ENCODE data around the gene ATP5F1E.

The ATP5F1E gene

GRCh38 chr20:58992911-58993310 lies 39.2 kb downstream of the ATP5F1E start:
- Histone ChIP-seq H3K4me3 (ENCODE audit: low read length) (no peak overlapping the region), H3K79me2 (ENCODE audit: low read length) (peaks cover 41% of the 10 kb centered on the region), H3K4me2 (ENCODE audit: low read length) (no peak overlapping the region), H3K36me3 (replicated peaks; ENCODE audit: low read depth, low read length) (peaks cover 94% of the 10 kb centered on the region), H3K27me3 (ENCODE audit: low read depth, low read length) (no peaks in the 10 kb centered on the region), H4K20me1 (ENCODE audit: insufficient read depth, low read length) (peaks cover 51% of the 10 kb centered on the region), H3K27ac (ENCODE audit: low read length) (peak overlapping the region; percentile 51), H3K9me3 (ENCODE audit: insufficient read depth, low read length) (no peaks in the 10 kb centered on the region), H3K9ac (ENCODE audit: low read length) (no peak overlapping the region), H2AFZ (ENCODE audit: low read depth, low read length) (no peak overlapping the region), H3K4me1 (ENCODE audit: low read length) (peaks cover 52% of the 10 kb centered on the region)
- TF ChIP-seq CTCF (IDR thresholded peaks at IDR 0.05; ENCODE audit: low read depth, low read length) (no peak), EZH2phosphoT487 (IDR thresholded peaks at IDR 0.05; ENCODE audit: low read depth) (no peak)

- Histone ChIP-seq H3K4me2 (ENCODE audit: low read length) (no peak overlapping the region), H3K36me3 (replicated peaks; ENCODE audit: low read depth, low read length) (peaks cover 94% of the 10 kb centered on the region), H4K20me1 (ENCODE audit: insufficient read depth, low read length) (peaks cover 51% of the 10 kb centered on the region)
These were observed 40.4 kb downstream of the ATP5F1E start for GRCh38 chr20:58991715-58992114.

GRCh38 chr20:58990651-58991445 lies 41.3 kb downstream of the ATP5F1E start:
- no peaks in the 10 kb centered on the region for H3K27me3 ChIP-seq (ENCODE audit: low read depth, low read length)
- TF ChIP-seq EZH2phosphoT487 (IDR thresholded peaks at IDR 0.05; ENCODE audit: low read depth) (no peak), CTCF (IDR thresholded peaks at IDR 0.05; ENCODE audit: low read depth, low read length) (no peak)
- H3K36me3 ChIP-seq (replicated peaks; ENCODE audit: low read depth, low read length): peaks cover 90% of the 10 kb centered on the region
- H3K79me2 ChIP-seq (ENCODE audit: low read length): peaks cover 43% of the 10 kb centered on the region
- H3K4me1 ChIP-seq (ENCODE audit: low read length): peaks cover 32% of the 10 kb centered on the region
- no peak overlapping the region for H3K27ac ChIP-seq (ENCODE audit: low read length)
- peaks cover 51% of the 10 kb centered on the region for H4K20me1 ChIP-seq (ENCODE audit: insufficient read depth, low read length)
- H3K4me3 ChIP-seq (ENCODE audit: low read length): no peak overlapping the region
- H3K9me3 ChIP-seq (ENCODE audit: insufficient read depth, low read length): no peaks in the 10 kb centered on the region
- no peak overlapping the region for H3K9ac ChIP-seq (ENCODE audit: low read length)
- no peak overlapping the region for H3K4me2 ChIP-seq (ENCODE audit: low read length)
- H2AFZ ChIP-seq (ENCODE audit: low read depth, low read length): no peak overlapping the region

More at GRCh38 chr20:58991715-58992114, 40.4 kb downstream of the ATP5F1E start:
- no peak overlapping the region for H3K9ac ChIP-seq (ENCODE audit: low read length)
- no peak overlapping the region for H3K4me3 ChIP-seq (ENCODE audit: low read length)
- H3K4me1 ChIP-seq (ENCODE audit: low read length): peaks cover 40% of the 10 kb centered on the region
- no peaks in the 10 kb centered on the region for H3K9me3 ChIP-seq (ENCODE audit: insufficient read depth, low read length)
- TF ChIP-seq EZH2phosphoT487 (IDR thresholded peaks at IDR 0.05; ENCODE audit: low read depth) (no peak), CTCF (IDR thresholded peaks at IDR 0.05; ENCODE audit: low read depth, low read length) (no peak)
- H2AFZ ChIP-seq (ENCODE audit: low read depth, low read length): no peak overlapping the region
- H3K27ac ChIP-seq (ENCODE audit: low read length): peak overlapping the region; percentile 4; the same call in 1 of the 2 replicates
- peaks cover 43% of the 10 kb centered on the region for H3K79me2 ChIP-seq (ENCODE audit: low read length)
- H3K27me3 ChIP-seq (ENCODE audit: low read depth, low read length): no peaks in the 10 kb centered on the region

- H3K4me3 ChIP-seq (ENCODE audit: low read length): no peak overlapping the region
- H3K9ac ChIP-seq (ENCODE audit: low read length): no peak overlapping the region
- no peak overlapping the region for H3K4me2 ChIP-seq (ENCODE audit: low read length)
- peaks cover 17% of the 10 kb centered on the region for H3K4me1 ChIP-seq (ENCODE audit: low read length)
- no peaks in the 10 kb centered on the region for H3K9me3 ChIP-seq (ENCODE audit: insufficient read depth, low read length)
- H3K79me2 ChIP-seq (ENCODE audit: low read length): peaks cover 51% of the 10 kb centered on the region
- no peak for TF ChIP-seq CTCF (IDR thresholded peaks at IDR 0.05; ENCODE audit: low read depth, low read length)
- no peak for TF ChIP-seq EZH2phosphoT487 (IDR thresholded peaks at IDR 0.05; ENCODE audit: low read depth)
- H3K27me3 ChIP-seq (ENCODE audit: low read depth, low read length): no peaks in the 10 kb centered on the region
- peaks cover 85% of the 10 kb centered on the region for H3K36me3 ChIP-seq (replicated peaks; ENCODE audit: low read depth, low read length)
- no peak overlapping the region for H2AFZ ChIP-seq (ENCODE audit: low read depth, low read length)
- no peak overlapping the region for H3K27ac ChIP-seq (ENCODE audit: low read length)
- H4K20me1 ChIP-seq (ENCODE audit: insufficient read depth, low read length): peaks cover 54% of the 10 kb centered on the region
These were observed 42.9 kb downstream of the ATP5F1E start for GRCh38 chr20:58989196-58989595.
